K562 (cell line): Measurements from ENCODE around the gene GAP43. TPM values are rescaled to one million over a fixed set of nuclear protein-coding genes. Genes with fewer than 3 reads are reported as not detected.

ENCODE experiments used
- ATAC-seq: fragments of 200-7000 bp; cut with Tn5 transposase; 3 replicates; pipeline ENCODE4 v1.9.1; 2020; ENCODE audit warnings: moderate library complexity
- BruUV-seq: library from RNA; stranded (reverse); fragments of 400-500 nt; replicated peaks from 2 replicates; lab custom pipeline; 2021; lab: Mats Ljungman, UMichigan
- CTCF ChIA-PET: fragments of 300-600 bp; formaldehyde crosslinking; extraction: SDS; loops from one replicate; lab custom pipeline; 2021; ENCODE audit warnings: low intra/inter-chr PET ratio; lab: Yijun Ruan, JAX
- POLR2A ChIA-PET: fragments of 300-600, 350-650 bp; sonication (Branson Sonifier 250); formaldehyde crosslinking; extraction: SDS; loops from one replicate; lab custom pipeline; 2021; ENCODE audit warnings: antibody characterized with exemption, inconsistent platforms; lab: Yijun Ruan, JAX
- DNase-seq, 4 experiments: peaks; one replicate each; pipeline versions ENCODE4 v3.0.0 to v3.0.0-alpha.2; 2011 to 2018; ENCODE audit warnings: low spot score in 3 of 4, mixed read lengths in 3 of 4; ENCODE audit errors: extremely low read depth in 1 of 4
- FAIRE-seq: peaks from 2 replicates; lab custom pipeline; 2011; peaks lifted over from hg19 to GRCh38; lab: Jason Lieb, UNC
- H2AFZ ChIP-seq: 2 replicates; pipeline ENCODE4 v1.6.0; 2011; ENCODE audit warnings: low read depth, low read length, control low read depth, inconsistent platforms
- H3K27ac ChIP-seq: fragments of 200-600 bp; 3 replicates; pipeline ENCODE4 v1.8.0; 2011; ENCODE audit warnings: low read depth, mild to moderate bottlenecking, control low read depth, inconsistent platforms, low read length, moderate library complexity, mixed read lengths; ENCODE audit errors: extremely low read depth
- H3K27me3 ChIP-seq, 2 experiments: fragments of 300-600 bp in 1 of 2; 2 replicates in 1 of 2; 3 replicates in 1 of 2; pipeline versions ENCODE4 v1.6.0 to v1.8.0; 2011; ENCODE audit warnings: inconsistent platforms in 2 of 2, low read length in 2 of 2, mild to moderate bottlenecking in 1 of 2, mixed read lengths in 1 of 2, moderate library complexity in 1 of 2; ENCODE audit not compliant: control insufficient read depth in 2 of 2, insufficient read depth in 2 of 2
- H3K36me3 ChIP-seq: fragments of 300-600 bp; 3 replicates; pipeline ENCODE4 v1.8.0; 2011; ENCODE audit warnings: mild to moderate bottlenecking, low read length, inconsistent platforms; ENCODE audit not compliant: control insufficient read depth, insufficient read depth
- H3K4me1 ChIP-seq, 2 experiments: fragments of 200-600 bp in 1 of 2; replicated peaks in 1 of 2; 2 replicates in 1 of 2; 3 replicates in 1 of 2; pipeline versions ENCODE4 v1.5.1 to v1.8.0; 2011; ENCODE audit warnings: inconsistent platforms in 2 of 2, low read length in 2 of 2, mild to moderate bottlenecking in 1 of 2, mixed read lengths in 1 of 2, moderate library complexity in 1 of 2; ENCODE audit not compliant: control insufficient read depth in 2 of 2, insufficient read depth in 2 of 2
- H3K4me2 ChIP-seq: 2 replicates; pipeline ENCODE4 v1.6.1; 2011; ENCODE audit warnings: low read length, control low read depth, inconsistent platforms, mixed read lengths; ENCODE audit not compliant: insufficient read depth
- H3K4me3 ChIP-seq: fragments of 200-600 bp; sonication (generic), shearing (Covaris generic); 2 replicates; pipeline ENCODE4 v1.5.1; 2016; ENCODE audit warnings: control low read depth, inconsistent platforms
- H3K79me2 ChIP-seq: fragments of 200-600 bp; 3 replicates; pipeline ENCODE4 v1.8.0; 2011; ENCODE audit warnings: low read length, inconsistent platforms; ENCODE audit not compliant: control insufficient read depth, insufficient read depth
- H3K9ac ChIP-seq, 2 experiments: 2 replicates each; pipeline versions ENCODE4 v1.6.0 to v1.6.1; 2011; ENCODE audit warnings: low read depth in 2 of 2, low read length in 2 of 2, control low read depth in 1 of 2, inconsistent platforms in 1 of 2, mild to moderate bottlenecking in 1 of 2, mixed read lengths in 1 of 2; ENCODE audit not compliant: insufficient read depth in 1 of 2
- H3K9me1 ChIP-seq: one replicate; pipeline ENCODE4 v1.6.0; 2011; ENCODE audit warnings: inconsistent platforms, mild to moderate bottlenecking, low read length, moderate library complexity; ENCODE audit not compliant: control insufficient read depth, insufficient read depth
- H3K9me3 ChIP-seq: replicated peaks from 2 replicates; pipeline ENCODE4 v1.5.1; 2011; ENCODE audit warnings: low read depth, low read length, inconsistent platforms; ENCODE audit not compliant: control insufficient read depth, insufficient read depth
- H4K20me1 ChIP-seq: replicated peaks from 2 replicates; pipeline ENCODE4 v1.6.1; 2011; ENCODE audit warnings: low read length, inconsistent platforms, mixed read lengths; ENCODE audit not compliant: control insufficient read depth, insufficient read depth
- WGBS: fragments of 100-300 bp; shearing (Covaris generic); methylation state at CpG from one replicate; pipeline ENCODE4 v1.1.6; 2016; ENCODE audit warnings: low coverage, mixed read lengths; ENCODE audit not compliant: insufficient coverage; ENCODE audit errors: missing lambda C conversion rate; 5-methylcytosine and 5-hydroxymethylcytosine counted together
- in situ Hi-C: fragments of 300-500 bp; cut with MboI; formaldehyde crosslinking; loops from 4 replicates; pipeline ENCODE4 v1.15.0; 2018; ENCODE audit warnings: inconsistent platforms, mixed read lengths
- intact Hi-C: fragments of 100-400 bp; cut with micrococcal nuclease; formaldehyde crosslinking; loops from 2 replicates; pipeline ENCODE4 v1.14.2; 2022
- polyA plus RNA-seq, 8 experiments: library from polyadenylated mRNA; depleted of rRNA in 4 of 8; stranded (reverse) in 5 of 8; unstranded in 3 of 8; fragments of >200 nt; fragmentation: Nextera tagmentation in 2 of 8; fragmentation: Illumina TruSeq in 1 of 8; extraction: Ambion mirVana in 2 of 8; extraction: Trizol in 1 of 8; gene quantifications; 2 replicates each; pipeline versions ENCODE4 v1.2.1 to v1.2.3, GENCODE V29; 2011 to 2014; ENCODE audit warnings: inconsistent platforms in 1 of 8, missing spikeins in 1 of 8
- total RNA-seq, 7 experiments: library from RNA; depleted of rRNA in 6 of 7; stranded (reverse); fragments of >200 nt in 6 of 7; fragmentation: Illumina TruSeq in 2 of 7; extraction: Trizol in 2 of 7; gene quantifications; 2 replicates each; pipeline versions ENCODE4 v1.2.1 to v1.2.3, GENCODE V29; 2011 to 2021; ENCODE audit warnings: low replicate concordance in 1 of 7
- TF ChIP-seq, protein P1 (sequence below): fragments of 450-650 bp; IDR thresholded peaks from 2 replicates; pipeline ENCODE4 v1.6.1; 2018; ENCODE audit not compliant: partially characterized antibody

GAP43 gene
- total and polyA plus RNA-seq, 9 of the 15 experiments (the other 6 are each of a cell fraction or from before 2014, with no cell fraction given), result 0.04 to 0.11 (median 0.09) TPM; not detected in 6

DNA sequence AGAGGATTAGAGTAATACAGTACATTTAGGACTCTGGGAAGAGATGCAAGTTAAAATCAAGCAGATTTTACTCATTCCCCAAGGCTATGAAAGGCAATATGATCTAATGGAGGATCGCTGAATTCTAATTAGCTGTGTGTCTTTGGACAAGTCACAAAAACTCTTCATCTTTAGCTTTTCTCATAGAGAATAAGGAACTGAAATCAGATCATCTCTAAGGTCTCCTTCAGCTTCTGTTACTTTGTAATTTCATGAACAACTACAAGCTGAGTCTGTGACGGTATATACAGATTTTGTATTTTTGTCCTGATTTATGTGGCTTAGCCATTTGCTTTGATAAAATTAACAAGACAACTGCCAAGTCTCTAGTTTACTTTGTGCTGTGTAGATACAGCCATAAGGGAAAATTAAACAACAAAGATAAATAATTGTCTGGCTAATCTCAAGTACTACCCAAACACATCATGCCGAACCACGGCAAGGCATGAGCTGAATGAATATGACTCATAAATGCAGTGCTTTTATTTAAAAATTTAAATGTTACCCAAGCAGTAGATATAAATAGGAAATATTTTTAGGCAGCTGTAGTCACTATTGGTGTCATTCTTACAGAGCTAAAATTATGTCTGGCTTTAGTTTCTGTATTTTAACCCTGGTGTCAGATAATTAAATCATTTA, 81.5 kb downstream of the GAP43 start:
- WGBS, result 54% methylated on average over 4 of the region's 4 CpGs
- in situ Hi-C loops, result no loop called here
- TF ChIP-seq, protein P1, sequence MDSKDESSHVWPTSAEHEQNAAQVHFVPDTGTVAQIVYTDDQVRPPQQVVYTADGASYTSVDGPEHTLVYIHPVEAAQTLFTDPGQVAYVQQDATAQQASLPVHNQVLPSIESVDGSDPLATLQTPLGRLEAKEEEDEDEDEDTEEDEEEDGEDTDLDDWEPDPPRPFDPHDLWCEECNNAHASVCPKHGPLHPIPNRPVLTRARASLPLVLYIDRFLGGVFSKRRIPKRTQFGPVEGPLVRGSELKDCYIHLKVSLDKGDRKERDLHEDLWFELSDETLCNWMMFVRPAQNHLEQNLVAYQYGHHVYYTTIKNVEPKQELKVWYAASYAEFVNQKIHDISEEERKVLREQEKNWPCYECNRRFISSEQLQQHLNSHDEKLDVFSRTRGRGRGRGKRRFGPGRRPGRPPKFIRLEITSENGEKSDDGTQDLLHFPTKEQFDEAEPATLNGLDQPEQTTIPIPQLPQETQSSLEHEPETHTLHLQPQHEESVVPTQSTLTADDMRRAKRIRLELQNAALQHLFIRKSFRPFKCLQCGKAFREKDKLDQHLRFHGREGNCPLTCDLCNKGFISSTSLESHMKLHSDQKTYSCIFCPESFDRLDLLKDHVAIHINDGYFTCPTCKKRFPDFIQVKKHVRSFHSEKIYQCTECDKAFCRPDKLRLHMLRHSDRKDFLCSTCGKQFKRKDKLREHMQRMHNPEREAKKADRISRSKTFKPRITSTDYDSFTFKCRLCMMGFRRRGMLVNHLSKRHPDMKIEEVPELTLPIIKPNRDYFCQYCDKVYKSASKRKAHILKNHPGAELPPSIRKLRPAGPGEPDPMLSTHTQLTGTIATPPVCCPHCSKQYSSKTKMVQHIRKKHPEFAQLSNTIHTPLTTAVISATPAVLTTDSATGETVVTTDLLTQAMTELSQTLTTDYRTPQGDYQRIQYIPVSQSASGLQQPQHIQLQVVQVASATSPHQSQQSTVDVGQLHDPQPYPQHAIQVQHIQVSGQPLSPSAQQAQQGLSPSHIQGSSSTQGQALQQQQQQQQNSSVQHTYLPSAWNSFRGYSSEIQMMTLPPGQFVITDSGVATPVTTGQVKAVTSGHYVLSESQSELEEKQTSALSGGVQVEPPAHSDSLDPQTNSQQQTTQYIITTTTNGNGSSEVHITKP, result no peak
- Histone ChIP-seq H3K4me1 (no peaks in the 10 kb centered on the region), H3K27ac (no peak overlapping the region), H2AFZ (no peak overlapping the region), H3K79me2 (no peaks in the 10 kb centered on the region), H3K4me2 (no peak overlapping the region), H4K20me1 (no peaks in the 10 kb centered on the region), H3K27me3 (no peaks in the 10 kb centered on the region), H3K4me3 (no peak overlapping the region), H3K36me3 (no peaks in the 10 kb centered on the region), H3K9me3 (no peaks in the 10 kb centered on the region), H3K9me1 (no peaks in the 10 kb centered on the region), H3K9ac (no peak overlapping the region)
- ChIA-PET POLR2A (no interaction called here), CTCF (no interaction called here)
- FAIRE-seq (no peak), ATAC-seq (no peak), DNase-seq (no peak)
- intact Hi-C loops, result no loop called here
- no TSS peak for BruUV-seq
